ENCODE results near the gene UBQLN4.

Gene UBQLN4

DNA sequence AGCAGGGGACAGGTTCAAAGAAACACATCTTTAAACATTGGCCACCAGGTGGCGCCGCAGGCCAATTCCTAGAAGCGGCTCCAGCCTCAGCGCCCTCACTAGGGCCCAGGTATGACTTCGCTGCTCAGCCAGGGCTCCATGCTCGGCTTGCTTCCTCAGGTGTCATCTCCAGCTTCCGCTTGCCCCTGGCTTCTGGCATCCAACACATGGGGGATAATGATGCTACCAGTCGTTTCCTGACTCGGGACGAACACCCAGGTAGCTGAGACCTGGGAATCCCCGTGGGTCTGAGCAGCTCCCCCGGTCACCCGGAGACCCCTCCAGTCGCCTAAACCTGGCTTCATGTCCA, 37.2 kb upstream of the UBQLN4 start:
- Histone ChIP-seq H3K27me3 (no peaks in the 10 kb centered on the region), H3K9me3 (no peaks in the 10 kb centered on the region), H3K4me3 (ENCODE audit: low read depth, low read length) (no peak overlapping the region), H3K36me3 (peaks cover 8% of the 10 kb centered on the region), H3K4me1 (peaks cover 12% of the 10 kb centered on the region)
- TF ChIP-seq, protein P1, sequence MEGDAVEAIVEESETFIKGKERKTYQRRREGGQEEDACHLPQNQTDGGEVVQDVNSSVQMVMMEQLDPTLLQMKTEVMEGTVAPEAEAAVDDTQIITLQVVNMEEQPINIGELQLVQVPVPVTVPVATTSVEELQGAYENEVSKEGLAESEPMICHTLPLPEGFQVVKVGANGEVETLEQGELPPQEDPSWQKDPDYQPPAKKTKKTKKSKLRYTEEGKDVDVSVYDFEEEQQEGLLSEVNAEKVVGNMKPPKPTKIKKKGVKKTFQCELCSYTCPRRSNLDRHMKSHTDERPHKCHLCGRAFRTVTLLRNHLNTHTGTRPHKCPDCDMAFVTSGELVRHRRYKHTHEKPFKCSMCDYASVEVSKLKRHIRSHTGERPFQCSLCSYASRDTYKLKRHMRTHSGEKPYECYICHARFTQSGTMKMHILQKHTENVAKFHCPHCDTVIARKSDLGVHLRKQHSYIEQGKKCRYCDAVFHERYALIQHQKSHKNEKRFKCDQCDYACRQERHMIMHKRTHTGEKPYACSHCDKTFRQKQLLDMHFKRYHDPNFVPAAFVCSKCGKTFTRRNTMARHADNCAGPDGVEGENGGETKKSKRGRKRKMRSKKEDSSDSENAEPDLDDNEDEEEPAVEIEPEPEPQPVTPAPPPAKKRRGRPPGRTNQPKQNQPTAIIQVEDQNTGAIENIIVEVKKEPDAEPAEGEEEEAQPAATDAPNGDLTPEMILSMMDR (IDR thresholded peaks at IDR 0.05; ENCODE audit: low read depth, low read length), result peak; percentile 83
- DNase-seq, result peak; percentile 90

DNA sequence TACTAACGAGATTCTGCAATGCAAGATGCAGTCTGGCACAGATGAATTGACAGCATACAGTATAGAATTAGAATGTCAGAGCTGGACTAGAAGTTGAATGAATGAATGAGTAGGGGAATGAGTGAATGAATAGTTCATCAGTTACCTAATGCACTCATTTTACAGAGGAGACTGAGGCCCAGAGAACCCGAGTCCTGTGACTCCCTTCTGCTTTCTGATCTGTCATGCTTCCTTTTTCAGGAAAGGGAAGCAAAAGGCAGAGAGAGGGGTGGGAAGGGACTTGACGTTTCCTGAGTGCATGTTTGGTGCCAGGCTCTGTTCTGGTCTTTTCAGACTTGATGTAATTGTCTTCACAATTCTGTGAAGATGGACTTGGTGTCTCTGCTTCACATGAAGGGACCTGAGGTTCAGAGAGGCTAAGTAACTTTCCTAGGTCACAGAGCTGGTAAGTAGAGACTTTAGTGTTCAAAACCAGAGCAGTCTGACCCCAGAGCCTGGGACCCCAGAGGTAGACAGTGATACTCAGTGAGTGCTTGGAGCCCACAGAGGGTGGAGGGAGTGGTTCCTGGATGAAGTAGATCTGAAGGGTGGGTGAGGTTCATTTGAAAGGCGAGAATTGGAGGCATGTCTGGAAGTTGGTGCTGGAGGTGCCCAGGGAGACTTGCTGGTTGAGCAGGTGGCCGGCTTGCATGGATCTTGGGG, 36.7 kb upstream of the UBQLN4 start:
- no peak for DNase-seq
- TF ChIP-seq, protein P1 (IDR thresholded peaks at IDR 0.05; ENCODE audit: low read depth, low read length), result no peak
- peaks cover 12% of the 10 kb centered on the region for H3K4me1 ChIP-seq
- no peaks in the 10 kb centered on the region for H3K27me3 ChIP-seq
- no peaks in the 10 kb centered on the region for H3K9me3 ChIP-seq
- H3K4me3 ChIP-seq (ENCODE audit: low read depth, low read length), result no peak overlapping the region
- H3K36me3 ChIP-seq, result peaks cover 8% of the 10 kb centered on the region

DNA sequence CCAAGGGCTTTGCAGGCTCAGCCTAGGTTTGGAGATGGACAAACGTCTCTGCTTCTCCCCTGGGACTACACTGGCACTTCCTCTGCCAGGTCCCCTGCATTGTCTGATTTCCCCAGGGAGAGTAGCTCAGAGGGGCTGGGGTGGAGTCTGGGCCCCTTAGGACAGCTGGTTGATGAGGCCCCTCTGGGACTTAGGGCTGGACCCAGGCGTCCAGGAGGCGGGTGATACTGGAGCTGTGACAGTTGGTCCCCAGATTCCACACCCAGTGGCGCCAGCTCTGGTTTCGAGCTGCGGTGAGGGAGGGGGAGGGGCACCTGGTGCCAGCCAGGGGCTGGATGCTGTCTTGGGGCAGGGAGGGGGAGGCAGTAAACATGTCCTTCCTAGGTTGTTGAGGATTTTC, 36.1 kb upstream of the UBQLN4 start:
- peaks cover 12% of the 10 kb centered on the region for H3K4me1 ChIP-seq
- H3K9me3 ChIP-seq, result no peaks in the 10 kb centered on the region
- TF ChIP-seq, protein P1 (IDR thresholded peaks at IDR 0.05; ENCODE audit: low read depth, low read length), result no peak
- peak; percentile 63 for DNase-seq
- H3K27me3 ChIP-seq, result no peaks in the 10 kb centered on the region
- no peak overlapping the region for H3K4me3 ChIP-seq (ENCODE audit: low read depth, low read length)
- H3K36me3 ChIP-seq, result peaks cover 8% of the 10 kb centered on the region

DNA sequence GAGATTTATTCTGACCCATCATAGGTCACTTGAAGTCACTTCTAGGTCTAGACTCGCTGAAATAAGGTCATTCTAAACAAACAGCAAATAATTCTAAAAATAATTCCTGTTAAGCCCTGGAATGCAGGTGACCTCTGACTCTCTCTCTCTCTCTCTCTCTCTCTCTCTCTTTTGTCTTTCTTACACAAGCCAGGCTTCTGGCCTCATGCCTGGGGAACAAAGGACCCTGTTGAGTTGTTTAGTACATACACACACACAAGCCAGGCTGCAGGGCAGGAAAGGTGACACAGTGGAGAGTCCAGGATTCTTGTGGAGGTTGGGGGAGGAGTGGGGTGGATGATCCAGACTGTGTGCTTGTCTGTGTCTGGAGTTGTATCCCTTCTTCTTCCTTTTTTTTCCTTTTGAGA, 32.7 kb upstream of the UBQLN4 start:
- Histone ChIP-seq H3K9me3 (no peaks in the 10 kb centered on the region), H3K27me3 (no peaks in the 10 kb centered on the region), H3K4me1 (peaks cover 14% of the 10 kb centered on the region), H3K4me3 (ENCODE audit: low read depth, low read length) (no peak overlapping the region), H3K36me3 (peaks cover 4% of the 10 kb centered on the region)
- TF ChIP-seq, protein P1 (IDR thresholded peaks at IDR 0.05; ENCODE audit: low read depth, low read length), result no peak
- DNase-seq, result no peak

DNA sequence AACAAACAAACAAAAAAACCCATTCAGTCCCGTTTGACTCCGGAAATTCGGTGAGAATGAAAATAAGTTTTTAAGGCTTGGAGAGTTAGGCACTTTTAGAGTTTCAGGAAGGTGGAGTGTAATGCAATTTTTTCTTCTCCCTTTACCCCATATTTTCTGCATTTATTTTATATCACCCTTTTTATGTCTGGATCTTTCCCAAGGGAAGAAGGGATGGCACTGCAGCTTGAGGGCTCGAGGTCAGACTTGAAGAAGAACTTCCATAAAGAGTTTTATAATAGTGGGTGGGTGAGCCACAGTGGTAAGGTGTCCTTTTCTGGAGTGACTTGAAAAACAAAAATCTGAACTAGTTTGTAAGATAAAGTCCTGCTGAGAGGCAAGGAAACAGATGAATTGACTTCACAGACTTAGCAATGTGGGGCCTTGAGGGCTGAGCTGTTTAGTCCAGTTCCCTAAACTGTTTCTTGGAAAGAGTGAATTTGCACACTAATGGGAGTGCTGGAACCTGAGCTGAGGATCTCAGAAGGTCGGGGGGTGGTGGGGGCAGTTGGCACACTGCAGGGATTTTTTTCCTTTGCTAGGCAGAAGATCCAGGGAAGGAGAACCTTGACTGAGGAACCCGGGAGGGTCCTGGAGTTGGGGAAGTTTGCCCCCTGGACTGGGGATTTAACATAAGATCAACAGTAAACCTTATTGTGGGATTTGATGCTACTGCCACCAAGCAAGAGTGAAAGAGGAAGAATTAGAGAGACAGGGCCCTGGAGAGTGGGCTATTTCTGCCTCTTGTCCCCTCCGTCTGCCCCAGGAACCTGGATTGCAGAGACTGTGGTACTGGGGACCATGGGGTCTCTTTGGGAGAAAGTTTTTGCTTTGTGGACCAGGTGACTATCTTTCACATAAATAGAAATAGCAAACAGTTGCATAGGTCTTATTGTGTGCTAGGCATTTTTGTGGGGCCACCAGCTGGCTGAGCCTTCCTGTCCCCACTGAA, 30.5 kb upstream of the UBQLN4 start:
- no peaks in the 10 kb centered on the region for H3K9me3 ChIP-seq
- H3K4me1 ChIP-seq, result peaks cover 2% of the 10 kb centered on the region; the same call in 1 of the 2 replicates
- H3K4me3 ChIP-seq (ENCODE audit: low read depth, low read length), result peak overlapping the region; percentile 91; the same call in 1 of the 2 replicates
- TF ChIP-seq, protein P1 (IDR thresholded peaks at IDR 0.05; ENCODE audit: low read depth, low read length), result no peak
- peaks cover 6% of the 10 kb centered on the region; the same call in 1 of the 2 replicates for H3K36me3 ChIP-seq
- DNase-seq, result no peak
- H3K27me3 ChIP-seq, result no peaks in the 10 kb centered on the region
